Measurements from ENCODE around the gene MAT1A. TPM values are rescaled to one million over a fixed set of nuclear protein-coding genes. Genes with fewer than 3 reads are reported as not detected.

MAT1A gene
- total RNA-seq, 1 experiment from 2014 or later = 2.1 TPM

- Histone ChIP-seq H3K56ac (ENCODE audit: insufficient read length, low read depth, low read length) (no peak overlapping the region), H3K9ac (ENCODE audit: extremely low read depth, insufficient read length, low read length) (no peak overlapping the region), H3K9me3 (ENCODE audit: control insufficient read depth, low read depth, low read length) (no peaks in the 10 kb centered on the region), H2BK20ac (ENCODE audit: low read depth, low read length, poor library complexity, severe bottlenecking) (no peak overlapping the region), H4K5ac (ENCODE audit: insufficient read length, low read depth, low read length) (no peak overlapping the region), H2AK5ac (ENCODE audit: insufficient read length, low read length) (no peak overlapping the region), H4K8ac (replicated peaks; ENCODE audit: insufficient read length, low read depth, low read length) (no peak overlapping the region), H3K23ac (ENCODE audit: insufficient read length, low read depth, low read length) (no peak overlapping the region), H4K91ac (ENCODE audit: insufficient read length, low read depth, low read length) (no peak overlapping the region), H3K23me2 (ENCODE audit: insufficient read length, low read depth, low read length, poor library complexity, severe bottlenecking) (no peaks in the 10 kb centered on the region), H3K27ac (ENCODE audit: insufficient read length, low read depth, low read length) (no peak overlapping the region), H3K14ac (ENCODE audit: insufficient read depth, low read length) (no peak overlapping the region), H2BK120ac (ENCODE audit: low read depth, low read length, poor library complexity, severe bottlenecking) (no peak overlapping the region), H2AFZ (ENCODE audit: low read length) (no peak overlapping the region), H3K4me2 (ENCODE audit: insufficient read depth, insufficient read length, low read length) (no peak overlapping the region), H3K79me2 (ENCODE audit: insufficient read depth, low read length) (no peaks in the 10 kb centered on the region), H3K4ac (ENCODE audit: low read depth, low read length) (no peak overlapping the region), H2BK5ac (ENCODE audit: insufficient read length, low read length) (no peak overlapping the region), H4K20me1 (ENCODE audit: control insufficient read depth, insufficient read depth, insufficient read length) (no peaks in the 10 kb centered on the region), H2BK12ac (ENCODE audit: insufficient read length, low read depth, low read length) (no peak overlapping the region), H3K4me1 (ENCODE audit: insufficient read depth, low read length) (no peaks in the 10 kb centered on the region; the same call in 1 of the 2 replicates), H3K27me3 (ENCODE audit: insufficient read depth, low read length) (no peaks in the 10 kb centered on the region), H2BK15ac (ENCODE audit: low read depth, low read length) (no peak overlapping the region), H3T11ph (ENCODE audit: low read length) (no peak overlapping the region), H3K79me1 (ENCODE audit: insufficient read depth, low read depth, low read length, poor library complexity, severe bottlenecking) (no peaks in the 10 kb centered on the region), H3K18ac (ENCODE audit: insufficient read length, low read depth, low read length) (no peak overlapping the region)
- Mint-ChIP-seq H3K4me3 (no peak overlapping the region), H3K27me3 (ENCODE audit: low read depth) (peaks cover 10% of the 10 kb centered on the region), H3K9me3 (peaks cover 2 to 8% of the 10 kb centered on the region in 2 experiments; a peak in 2 of 5 replicates), H3K4me1 (peaks cover 7 to 10% of the 10 kb centered on the region in 2 experiments), H3K27ac (no peak overlapping the region; a peak in 1 of 7 replicates), H3K36me3 (ENCODE audit: insufficient read depth in 1 of 3, low read depth in 3 of 3) (peaks cover 0 to 3% (median 0%) of the 10 kb centered on the region in 3 experiments; a peak in 3 of 7 replicates)
- no peak for TF ChIP-seq CTCF (conservative IDR thresholded peaks at IDR 0.05)
- WGBS (ENCODE audit: extremely low coverage, insufficient read length, low lambda C conversion rate) = no CpG with 5 or more reads among the region's 6 CpGs
- DNase-seq = no peak
Observed at GRCh38 chr10:80259405-80259871, 30.0 kb downstream of the MAT1A start.

All from H9 (cell line).